Immature natural killer cell (primary cell): Measurements from ENCODE around the gene TAF7. TPM values are rescaled to one million over a fixed set of nuclear protein-coding genes. Genes with fewer than 3 reads are reported as not detected.
"Not testable (repeated sequence)": the region's sequence is repeated elsewhere in the genome, so short reads cannot be mapped to it uniquely, and the experiment has no call there.

Experiments
- DNase-seq, 3 donors: peaks; one replicate each; pipeline ENCODE4 v3.0.0; 2022; ENCODE audit warnings: mixed read lengths in 1 of 3
- H3K27ac Mint-ChIP-seq, 6 donors: one replicate each; pipeline ENCODE4 v1.8.0; 2020; ENCODE audit warnings: mixed read lengths in 6 of 6, mild to moderate bottlenecking in 5 of 6, inconsistent platforms in 4 of 6, moderate library complexity in 3 of 6
- H3K27me3 Mint-ChIP-seq, 3 donors: one replicate each; pipeline ENCODE4 v1.8.0; 2020 to 2021; ENCODE audit warnings: low read depth in 3 of 3, mild to moderate bottlenecking in 3 of 3, mixed read lengths in 3 of 3, moderate library complexity in 3 of 3, inconsistent platforms in 1 of 3
- H3K36me3 Mint-ChIP-seq, 3 donors: one replicate each; pipeline ENCODE4 v1.8.0; 2020; ENCODE audit warnings: mixed read lengths in 3 of 3, inconsistent platforms in 2 of 3, mild to moderate bottlenecking in 2 of 3
- H3K4me1 Mint-ChIP-seq, 2 donors: one replicate each; pipeline ENCODE4 v1.8.0; 2020; ENCODE audit warnings: inconsistent platforms in 2 of 2, mild to moderate bottlenecking in 2 of 2, mixed read lengths in 2 of 2, moderate library complexity in 1 of 2
- H3K4me3 Mint-ChIP-seq, 5 donors: one replicate each; pipeline ENCODE4 v1.8.0; 2020; ENCODE audit warnings: mild to moderate bottlenecking in 5 of 5, mixed read lengths in 5 of 5, inconsistent platforms in 3 of 5, moderate library complexity in 3 of 5
- H3K9me3 Mint-ChIP-seq, 6 donors: one replicate each; pipeline ENCODE4 v1.8.0; 2020; ENCODE audit warnings: mild to moderate bottlenecking in 6 of 6, mixed read lengths in 6 of 6, inconsistent platforms in 4 of 6, moderate library complexity in 3 of 6
- polyA plus RNA-seq, 3 donors: library from polyadenylated mRNA; unstranded; fragments of 300-500 nt; fragmentation: Illumina TruSeq; gene quantifications; one replicate each; pipeline ENCODE4 v1.2.3, GENCODE V29; 2021

TAF7 gene
- polyA plus RNA-seq, 3 donors from 2014 or later: 136 to 191 (median 151) TPM

DNA sequence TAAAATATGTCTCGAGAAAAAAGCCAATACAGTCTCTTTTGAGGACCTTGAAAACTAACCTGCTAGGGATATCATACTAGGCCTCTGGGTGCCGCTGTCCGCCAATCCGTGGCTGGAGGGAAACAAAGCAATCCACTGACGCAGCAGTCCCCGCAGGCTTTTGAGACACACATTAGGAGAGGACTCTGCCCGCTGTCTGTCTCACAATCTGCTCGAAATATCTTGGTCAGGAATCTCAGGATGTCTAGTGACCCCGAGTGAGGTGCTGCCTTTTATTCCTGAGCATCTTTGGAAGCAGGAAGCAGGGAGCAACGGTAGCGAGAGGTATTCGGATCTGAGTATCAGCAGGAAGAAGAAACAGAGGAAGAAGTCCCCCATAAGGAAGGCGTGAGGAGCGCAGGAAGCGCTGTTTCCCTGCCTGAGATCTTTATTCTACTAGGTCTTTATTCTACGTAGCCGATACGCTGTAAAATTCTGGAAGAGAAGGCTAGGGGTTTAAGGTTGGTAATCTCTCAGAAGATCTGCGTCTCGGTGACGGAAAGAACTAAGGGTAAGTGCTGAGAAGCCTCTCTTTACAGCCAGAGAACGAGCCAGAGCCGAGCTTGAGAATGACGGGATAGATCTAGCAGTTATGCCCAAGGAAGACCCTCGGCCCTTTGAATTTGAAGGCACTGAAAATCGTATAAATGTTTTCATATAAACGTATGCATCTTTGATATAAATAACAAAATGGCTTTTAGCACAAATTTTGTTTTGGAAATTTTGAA is 5.7 kb upstream of the TAF7 start:
- H3K27ac Mint-ChIP-seq: peak overlapping the region; percentile 33 to 96 (median 88)
- peaks cover 0 to 7% (median 6%) of the 10 kb centered on the region in 3 donors for H3K36me3 Mint-ChIP-seq
- peaks cover 10% of the 10 kb centered on the region in 2 donors for H3K4me1 Mint-ChIP-seq
- H3K4me3 Mint-ChIP-seq: peak overlapping the region; percentile 79 to 97 (median 89)
- DNase-seq: peak; percentile 46 to 69 (median 48)
- H3K27me3 Mint-ChIP-seq: peaks cover 12 to 50% (median 22%) of the 10 kb centered on the region in 3 donors
- peaks cover 4 to 40% (median 12%) of the 10 kb centered on the region in 6 donors for H3K9me3 Mint-ChIP-seq

DNA sequence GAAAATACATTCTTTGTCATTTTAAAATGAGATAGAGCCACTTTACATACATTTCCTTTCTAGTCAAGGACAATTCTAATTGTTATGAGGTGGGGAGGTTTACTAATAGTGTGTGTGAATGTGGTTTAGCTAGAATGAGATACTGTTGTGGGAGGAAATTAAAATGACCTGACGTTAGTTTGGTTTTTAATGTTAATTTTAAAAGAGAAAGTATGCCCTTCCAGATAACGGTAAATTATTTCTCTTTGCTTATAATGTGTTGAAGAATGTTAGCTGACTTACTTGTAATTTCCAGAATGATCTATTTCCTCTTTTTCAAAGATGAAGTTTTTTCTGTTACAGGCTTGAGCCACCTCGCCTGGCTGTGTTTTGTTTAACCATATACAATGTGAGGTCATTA is 1.7 kb upstream of the TAF7 start:
- H3K36me3 Mint-ChIP-seq: peaks cover 28 to 32% (median 29%) of the 10 kb centered on the region in 3 donors
- peaks cover 21 to 52% (median 45%) of the 10 kb centered on the region in 6 donors for H3K9me3 Mint-ChIP-seq
- peak overlapping the region in 4 of 5 donors; percentile 42 to 97 (median 92) for H3K4me3 Mint-ChIP-seq
- DNase-seq: no peak
- H3K27ac Mint-ChIP-seq: peak overlapping the region in 3 of 6 donors; percentile 49 to 99 (median 56)
- peaks cover 34 to 43% of the 10 kb centered on the region in 2 donors for H3K4me1 Mint-ChIP-seq
- peaks cover 18 to 52% (median 26%) of the 10 kb centered on the region in 3 donors for H3K27me3 Mint-ChIP-seq

DNA sequence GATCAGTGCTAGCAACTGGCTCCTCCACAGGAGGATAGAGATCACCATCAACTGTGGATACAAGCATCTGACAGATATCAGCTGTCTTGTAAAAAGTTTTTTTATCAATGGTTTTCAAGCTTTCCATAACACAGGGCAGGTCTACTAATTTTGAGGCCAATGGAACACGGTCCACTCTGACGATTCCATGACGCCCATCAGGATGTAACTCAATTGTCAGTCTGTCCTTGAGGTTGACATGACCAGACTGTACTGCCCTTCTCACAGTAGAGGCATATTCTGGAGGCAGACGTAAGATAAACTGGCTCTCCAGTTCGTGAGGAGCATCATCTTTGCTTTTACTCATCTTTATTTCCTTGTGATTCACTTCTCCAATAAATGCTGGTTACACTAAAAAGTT is 885 bp downstream of the TAF7 start:
- Mint-ChIP-seq H3K9me3 (peaks cover 36 to 73% (median 70%) of the 10 kb centered on the region in 6 donors), H3K4me1 (peaks cover 35 to 41% of the 10 kb centered on the region in 2 donors), H3K4me3 (peak overlapping the region; percentile 91 to 97 (median 94)), H3K27me3 (peaks cover 19 to 43% (median 20%) of the 10 kb centered on the region in 3 donors), H3K36me3 (peaks cover 38 to 48% (median 40%) of the 10 kb centered on the region in 3 donors), H3K27ac (peak overlapping the region in 5 of 6 donors; percentile 97 to 100 (median 99))
- no peak for DNase-seq

DNA sequence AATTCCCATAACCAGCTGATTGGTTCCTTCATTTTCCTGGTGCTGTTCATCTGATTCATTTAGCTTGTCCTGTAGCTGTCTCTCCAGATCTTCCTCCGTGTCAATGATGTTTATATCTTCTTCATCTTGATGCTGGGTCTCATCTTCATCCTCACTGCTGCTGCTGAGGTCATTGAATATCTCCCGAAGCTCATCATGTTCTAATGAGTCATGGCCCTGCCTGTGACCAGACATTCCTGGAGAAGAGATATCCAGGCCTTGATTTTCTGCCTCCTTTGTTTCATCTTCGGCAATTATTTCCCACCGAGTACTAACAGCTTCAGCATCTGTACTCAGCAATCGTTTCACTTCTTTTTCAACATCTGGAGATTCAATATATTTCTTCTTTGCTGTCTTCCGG is 1.4 kb downstream of the TAF7 start:
- Mint-ChIP-seq H3K9me3 (peaks cover 37 to 78% (median 75%) of the 10 kb centered on the region in 6 donors), H3K27ac (peak overlapping the region in 3 of 6 donors; percentile 12 to 99 (median 98)), H3K4me3 (peak overlapping the region; percentile 19 to 97 (median 92)), H3K27me3 (peaks cover 19 to 42% (median 20%) of the 10 kb centered on the region in 3 donors), H3K36me3 (peaks cover 38 to 51% (median 43%) of the 10 kb centered on the region in 3 donors), H3K4me1 (peaks cover 35 to 41% of the 10 kb centered on the region in 2 donors)
- no peak for DNase-seq

DNA sequence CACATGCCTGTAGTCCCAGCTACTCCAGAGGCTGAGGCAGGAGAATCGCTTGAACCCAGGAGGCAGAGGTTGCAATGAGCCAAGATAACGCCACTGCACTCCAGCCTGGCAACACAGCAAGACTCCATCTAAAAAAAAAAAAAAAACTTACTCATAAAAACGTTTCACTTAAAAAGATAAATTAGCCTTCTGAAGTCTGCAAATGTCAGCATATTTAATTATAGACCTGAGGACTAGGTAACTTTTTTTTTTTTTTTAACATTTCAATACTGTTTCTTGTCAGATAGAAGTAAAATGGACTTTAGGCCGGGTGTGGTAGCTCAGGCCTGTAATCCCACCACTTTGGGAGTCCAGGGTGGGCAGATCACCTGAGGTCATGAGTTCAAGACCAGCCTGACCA is 3.6 kb downstream of the TAF7 start:
- DNase-seq, H3K27ac Mint-ChIP-seq: not testable (repeated sequence)
- H3K36me3 Mint-ChIP-seq: peaks cover 43 to 60% (median 58%) of the 10 kb centered on the region in 3 donors
- H3K27me3 Mint-ChIP-seq: peaks cover 16 to 33% (median 19%) of the 10 kb centered on the region in 3 donors
- peaks cover 51 to 96% (median 88%) of the 10 kb centered on the region in 6 donors for H3K9me3 Mint-ChIP-seq
- peaks cover 36 to 41% of the 10 kb centered on the region in 2 donors for H3K4me1 Mint-ChIP-seq
- H3K4me3 Mint-ChIP-seq: peak overlapping the region in 1 of 5 donors; percentile 6

DNA sequence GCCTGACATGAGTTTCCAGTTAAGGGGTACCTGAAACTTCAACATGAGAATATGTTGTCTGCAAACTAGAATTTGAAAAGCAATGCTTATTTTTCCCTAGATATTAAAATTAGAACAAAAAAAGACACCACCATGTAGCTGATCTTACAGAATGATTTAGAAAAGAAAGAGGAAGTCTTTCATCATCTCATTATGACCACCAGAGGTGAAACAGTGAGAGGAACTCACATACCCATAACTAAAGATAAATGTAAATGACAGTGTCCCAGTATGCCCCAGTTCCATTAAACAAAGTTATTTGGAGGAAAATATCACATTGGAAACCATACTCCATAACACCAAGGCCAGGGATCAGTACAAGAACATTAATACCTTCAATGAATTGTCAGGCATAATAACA is 6.9 kb downstream of the TAF7 start:
- peaks cover 11 to 12% of the 10 kb centered on the region in 2 donors for H3K4me1 Mint-ChIP-seq
- H3K9me3 Mint-ChIP-seq: peaks cover 50 to 100% (median 86%) of the 10 kb centered on the region in 6 donors
- DNase-seq: no peak
- H3K27ac Mint-ChIP-seq: no peak overlapping the region
- peaks cover 29 to 57% (median 56%) of the 10 kb centered on the region in 3 donors for H3K36me3 Mint-ChIP-seq
- H3K4me3 Mint-ChIP-seq: no peak overlapping the region
- peaks cover 3 to 6% (median 4%) of the 10 kb centered on the region in 3 donors for H3K27me3 Mint-ChIP-seq

DNA sequence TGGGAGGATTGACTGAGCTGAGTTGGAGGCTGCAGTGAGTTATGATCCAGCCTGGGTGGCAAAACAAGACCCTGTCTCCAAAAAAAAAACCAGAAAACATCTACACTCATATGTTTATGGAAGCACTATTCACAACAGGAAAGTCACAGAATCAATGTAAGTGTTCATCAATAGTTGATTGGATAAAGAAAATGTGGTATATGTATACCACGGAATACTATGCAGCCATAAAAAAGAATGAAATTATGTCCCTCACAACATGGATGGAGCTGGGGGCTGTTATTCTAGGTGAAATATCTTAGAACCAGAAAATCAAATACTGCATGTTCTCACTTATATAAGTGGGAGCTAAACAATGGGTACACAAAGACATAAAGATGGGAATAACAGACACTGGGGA is 14.0 kb downstream of the TAF7 start:
- H3K4me3 Mint-ChIP-seq: no peak overlapping the region
- H3K4me1 Mint-ChIP-seq: no peaks in the 10 kb centered on the region
- H3K27me3 Mint-ChIP-seq: peaks cover 0 to 1% (median 0%) of the 10 kb centered on the region in 3 donors
- H3K36me3 Mint-ChIP-seq: peaks cover 19 to 30% (median 27%) of the 10 kb centered on the region in 3 donors
- H3K9me3 Mint-ChIP-seq: peaks cover 44 to 85% (median 76%) of the 10 kb centered on the region in 6 donors
- no peak for DNase-seq
- H3K27ac Mint-ChIP-seq: no peak overlapping the region

DNA sequence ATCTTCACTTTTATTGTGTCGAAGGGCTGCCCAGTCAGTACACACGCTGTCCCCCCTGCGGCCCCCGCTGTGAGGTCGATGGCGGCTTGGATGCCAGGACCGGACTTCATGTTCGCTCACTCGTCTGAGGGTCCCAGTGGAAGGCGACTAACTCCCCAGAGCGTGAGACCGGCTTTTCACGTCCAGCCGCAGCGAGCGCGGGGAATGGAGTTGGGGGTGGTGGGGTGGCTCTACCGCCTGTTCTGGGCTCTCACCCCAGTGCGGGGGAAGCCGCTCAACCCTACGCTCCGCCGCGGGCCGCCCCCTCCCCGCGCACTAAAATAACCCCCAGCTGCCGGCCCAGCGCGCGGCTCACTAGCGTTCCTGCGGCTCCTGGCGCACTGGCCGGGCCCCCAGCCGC is 16.8 kb downstream of the TAF7 start, which contains the start of gene SLC25A2:
Gene SLC25A2 (minus strand): TSS at position 294 of the 400 bp plus-strand sequence. CDS start 184 bp downstream, at position 110.
- peaks cover 8 to 31% (median 19%) of the 10 kb centered on the region in 3 donors for H3K36me3 Mint-ChIP-seq
- no peak within 1 kb of the TSS for H3K4me3 Mint-ChIP-seq
- DNase-seq: no peak

DNA sequence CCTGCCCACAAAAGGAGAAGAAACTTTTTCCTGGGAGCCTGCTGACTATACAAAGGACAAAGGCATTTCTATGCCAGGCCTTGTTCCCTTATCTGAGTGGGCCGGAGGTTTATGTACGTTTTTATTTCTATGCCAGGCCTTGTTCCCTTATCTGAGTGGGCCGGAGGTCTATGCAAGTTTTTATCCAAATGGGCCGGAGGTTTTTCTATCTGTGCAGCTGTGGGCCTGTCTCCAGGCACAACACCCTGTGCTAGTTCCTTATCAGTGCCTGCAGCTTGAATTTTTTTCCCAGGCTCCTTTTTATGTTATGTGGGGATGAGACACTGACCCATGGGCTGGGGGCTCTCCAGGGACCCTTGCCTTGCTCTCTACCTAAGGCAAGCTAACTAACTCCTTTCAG is 22.2 kb downstream of the TAF7 start:
- Mint-ChIP-seq H3K36me3 (peaks cover 26 to 43% (median 36%) of the 10 kb centered on the region in 3 donors), H3K4me3 (no peak overlapping the region), H3K27me3 (peaks cover 0 to 3% (median 2%) of the 10 kb centered on the region in 3 donors), H3K27ac (no peak overlapping the region), H3K4me1 (peaks cover 0 to 4% of the 10 kb centered on the region in 2 donors), H3K9me3 (peaks cover 40 to 91% (median 74%) of the 10 kb centered on the region in 6 donors)
- DNase-seq: no peak

More for the DNA sequence above, 16.8 kb downstream of the TAF7 start, which contains the start of gene SLC25A2:
- Mint-ChIP-seq H3K4me1 (no peaks in the 10 kb centered on the region), H3K9me3 (peaks cover 41 to 82% (median 73%) of the 10 kb centered on the region in 6 donors), H3K27me3 (no peaks in the 10 kb centered on the region), H3K27ac (no peak within 1 kb of the TSS)

DNA sequence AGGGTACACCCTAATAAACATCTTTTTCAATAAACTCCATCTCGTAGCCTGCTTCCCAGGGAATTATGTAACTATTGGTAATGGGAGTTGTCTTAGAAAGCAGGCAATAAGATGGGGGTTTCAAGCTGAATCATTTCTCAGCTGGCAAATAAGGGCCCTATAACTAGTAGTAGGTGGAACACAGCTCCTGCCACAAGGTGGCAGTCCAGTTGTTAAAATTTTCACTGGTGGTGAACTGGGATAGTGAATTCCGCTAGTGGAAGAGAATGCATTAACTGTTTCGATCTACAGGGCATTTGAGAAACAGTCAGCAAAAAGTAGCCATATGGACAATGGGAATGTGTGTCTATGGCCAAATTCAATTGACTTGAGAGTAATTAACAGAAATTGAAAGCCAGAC is 47.7 kb downstream of the TAF7 start:
- DNase-seq: no peak
- no peak overlapping the region for H3K4me3 Mint-ChIP-seq
- no peak overlapping the region for H3K27ac Mint-ChIP-seq
- no peaks in the 10 kb centered on the region for H3K27me3 Mint-ChIP-seq
- peaks cover 31 to 92% (median 80%) of the 10 kb centered on the region in 6 donors for H3K9me3 Mint-ChIP-seq
- H3K36me3 Mint-ChIP-seq: peaks cover 15 to 33% (median 21%) of the 10 kb centered on the region in 3 donors
- H3K4me1 Mint-ChIP-seq: no peaks in the 10 kb centered on the region

DNA sequence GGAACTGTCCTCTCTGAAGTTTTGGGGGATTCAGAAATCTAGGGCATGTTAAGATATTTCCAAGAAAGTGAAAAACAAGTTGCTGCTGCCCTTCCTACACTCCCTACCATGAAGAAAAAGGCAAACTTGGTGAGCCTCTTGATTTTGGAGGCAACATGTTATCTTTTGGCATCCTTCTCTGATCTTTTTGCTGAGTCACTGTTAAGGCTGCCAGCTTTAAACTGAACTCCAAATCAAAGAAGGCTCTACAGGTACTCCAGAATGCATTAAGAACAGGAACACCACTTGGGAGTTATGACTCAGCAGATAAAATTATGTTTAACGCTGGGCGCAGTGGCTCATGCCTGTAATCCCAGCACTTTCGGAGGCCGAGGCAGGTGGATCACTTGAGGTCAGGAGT is 51.4 kb downstream of the TAF7 start:
- DNase-seq: no peak
- H3K27ac Mint-ChIP-seq: no peak overlapping the region
- H3K27me3 Mint-ChIP-seq: peaks cover 0 to 5% (median 0%) of the 10 kb centered on the region in 3 donors
- H3K36me3 Mint-ChIP-seq: peaks cover 21 to 34% (median 29%) of the 10 kb centered on the region in 3 donors
- peaks cover 39 to 95% (median 87%) of the 10 kb centered on the region in 6 donors for H3K9me3 Mint-ChIP-seq
- no peak overlapping the region for H3K4me3 Mint-ChIP-seq
- H3K4me1 Mint-ChIP-seq: no peaks in the 10 kb centered on the region
